Measurements from ENCODE around the gene GPR137B. TPM values are rescaled to one million over a fixed set of nuclear protein-coding genes. Genes with fewer than 3 reads are reported as not detected.

Gene GPR137B
- total and polyA plus RNA-seq, 2 experiments from 2014 or later, result 4.5 to 11.1 TPM

- Mint-ChIP-seq H3K9me3 (no peaks in the 10 kb centered on the region), H3K4me3 (no peak overlapping the region), H3K27me3 (ENCODE audit: insufficient read depth, low read depth, poor library complexity) (peaks cover 4% of the 10 kb centered on the region), H3K36me3 (ENCODE audit: low read depth) (no peaks in the 10 kb centered on the region), H3K4me1 (peaks cover 3% of the 10 kb centered on the region; the same call in 2 of the 3 replicates), H3K27ac (no peak overlapping the region)
- H2AFZ ChIP-seq, result no peak overlapping the region
- H3K4me3 ChIP-seq, result no peak overlapping the region
- H3F3A ChIP-seq (replicated peaks; ENCODE audit: low read depth), result no peaks in the 10 kb centered on the region
- TF ChIP-seq STAT1 (IDR thresholded peaks at IDR 0.05; ENCODE audit: unreplicated experiment), result no peak
- no peak for TF ChIP-seq EZH2 (IDR thresholded peaks at IDR 0.05; ENCODE audit: low read depth, unreplicated experiment)
- no peak for TF ChIP-seq POLR2AphosphoS5 (IDR thresholded peaks at IDR 0.05; ENCODE audit: low read depth)
- TF ChIP-seq ZNF114 (CRISPR knock-in tag; IDR thresholded peaks at IDR 0.05), result no peak
- no peak for TF ChIP-seq ETS1 (IDR thresholded peaks at IDR 0.05)
- TF ChIP-seq CREB1 (CRISPR knock-in tag; IDR thresholded peaks at IDR 0.05; ENCODE audit: low read depth), result no peak
- TF ChIP-seq JUNB (IDR thresholded peaks at IDR 0.05; ENCODE audit: unreplicated experiment), result no peak
- no peak for TF ChIP-seq CTCF (conservative IDR thresholded peaks at IDR 0.05; ENCODE audit: low read depth in 2 of 2)
- TF ChIP-seq ZNF462 (CRISPR knock-in tag; IDR thresholded peaks at IDR 0.05), result no peak
- no peak for TF ChIP-seq EZH2phosphoT487 (IDR thresholded peaks at IDR 0.05; ENCODE audit: unreplicated experiment)
- no peak for TF ChIP-seq ZNF331 (CRISPR knock-in tag; IDR thresholded peaks at IDR 0.05; ENCODE audit: low read depth)
- TF ChIP-seq NANOG (IDR thresholded peaks at IDR 0.05; ENCODE audit: borderline replicate concordance), result no peak
- TF ChIP-seq REST (IDR thresholded peaks at IDR 0.05; ENCODE audit: unreplicated experiment), result no peak
- no peak for ATAC-seq
- no peak overlapping the region for H3K4me2 ChIP-seq
- no peaks in the 10 kb centered on the region for H3K79me2 ChIP-seq (replicated peaks; ENCODE audit: insufficient read depth)
- H3K27ac ChIP-seq (ENCODE audit: low read depth), result no peak overlapping the region
- H4K20me1 ChIP-seq (replicated peaks; ENCODE audit: insufficient read depth), result no peaks in the 10 kb centered on the region
- DNase-seq (ENCODE audit: low spot score), result no peak
- H3K4me1 ChIP-seq (ENCODE audit: insufficient read depth), result no peaks in the 10 kb centered on the region
- H3K9me2 ChIP-seq (ENCODE audit: insufficient read depth), result no peaks in the 10 kb centered on the region
- H3K27me3 ChIP-seq (ENCODE audit: insufficient read depth), result no peaks in the 10 kb centered on the region
- H3K36me3 ChIP-seq (ENCODE audit: insufficient read depth), result no peaks in the 10 kb centered on the region
Observed at GRCh38 chr1:236113324-236114032, 28.9 kb upstream of the GPR137B start.
